Right cardiac atrium (tissue), 5 donors: ENCODE results near the gene NPAS3. TPM values are rescaled to one million over a fixed set of nuclear protein-coding genes. Genes with fewer than 3 reads are reported as not detected.

Source experiments
- ATAC-seq, 2 donors: fragments of 200-7000 bp; cut with Tn5 transposase; one replicate each; pipeline versions ENCODE4 v1.8.0 to v1.9.1; 2020; ENCODE audit warnings: moderate library complexity in 2 of 2, mild to moderate bottlenecking in 1 of 2
- DNase-seq, 3 donors: peaks; one replicate each; pipeline ENCODE4 v3.0.0-alpha.2; 2020
- H3K27ac ChIP-seq: one replicate; pipeline ENCODE4 v1.5.1; 2013; ENCODE audit warnings: mild to moderate bottlenecking, low read length, control low read depth, moderate library complexity
- H3K27me3 ChIP-seq: one replicate; pipeline ENCODE4 v1.6.1; 2013; ENCODE audit not compliant: control insufficient read depth, insufficient read depth
- H3K4me1 ChIP-seq: one replicate; pipeline ENCODE4 v1.6.1; 2013; ENCODE audit warnings: low read length; ENCODE audit not compliant: control insufficient read depth, insufficient read depth
- H3K4me3 ChIP-seq: one replicate; pipeline ENCODE4 v1.5.1; 2013; ENCODE audit warnings: low read length, control low read depth
- H3K9me3 ChIP-seq: one replicate; pipeline ENCODE4 v1.6.1; 2013; ENCODE audit warnings: low read length; ENCODE audit not compliant: control insufficient read depth
- WGBS: extraction: QIAGEN DNeasy Blood & Tissue Kit; methylation state at CpG from one replicate; pipeline ENCODE4 v1.1.7; 2013; 5-methylcytosine and 5-hydroxymethylcytosine counted together
- intact Hi-C, 4 donors: fragments of 100-400 bp; cut with DNase I; formaldehyde crosslinking; loops; one replicate each; pipeline versions ENCODE4 v1.11.0 to v1.14.0; 2022 to 2023
- polyA plus RNA-seq: library from polyadenylated mRNA; stranded (reverse); fragments of 200-250 nt; gene quantifications from one replicate; pipeline ENCODE4 v1.2.3, GENCODE V29; 2013
- total RNA-seq, 4 donors: library from RNA; stranded (reverse); fragmentation: NEBNext Ultra II Directional; extraction: Animal tissue kit (Norgen Biotek cat#: 25700); gene quantifications; one replicate each; pipeline ENCODE4 v1.2.1, GENCODE V29; 2021
- donor health status: healthy with polysubstance abuse.
- donor health status: DM: no; HTN: yes; CAD: no.
- donor health status: DM: no; HTN: no; CAD: no.
- donor health status: DM: no; HTN: yes; CAD: no; lungs with severe emphysema.
- donor health status: DM: yes; HTN: yes; CAD: no.

Gene NPAS3
- total and polyA plus RNA-seq, 5 donors, result 0.48 to 5.7 (median 4.0) TPM

GRCh38 chr14:33412450-33412849 is 473.8 kb downstream of the NPAS3 start:
- no peak for DNase-seq
- ATAC-seq, result no peak
- no peak overlapping the region for H3K4me3 ChIP-seq
- intact Hi-C loops, result no loop called here
- H3K9me3 ChIP-seq, result no peaks in the 10 kb centered on the region
- H3K4me1 ChIP-seq, result no peaks in the 10 kb centered on the region
- H3K27ac ChIP-seq, result no peak overlapping the region
- no peaks in the 10 kb centered on the region for H3K27me3 ChIP-seq

- 60% methylated on average over 5 of the region's 5 CpGs for WGBS
- Histone ChIP-seq H3K9me3 (no peaks in the 10 kb centered on the region), H3K4me3 (no peak overlapping the region), H3K27me3 (no peaks in the 10 kb centered on the region), H3K4me1 (no peaks in the 10 kb centered on the region), H3K27ac (no peak overlapping the region)
- ATAC-seq (no peak), DNase-seq (no peak)
- intact Hi-C loops, result no loop called here
These were observed 474.7 kb downstream of the NPAS3 start for GRCh38 chr14:33413381-33413780.

- ATAC-seq, result no peak
- intact Hi-C loops, result no loop called here
- DNase-seq, result no peak
These were observed 475.4 kb downstream of the NPAS3 start for GRCh38 chr14:33414041-33414440.

GRCh38 chr14:33420051-33420627 is 481.5 kb downstream of the NPAS3 start:
- no peaks in the 10 kb centered on the region for H3K9me3 ChIP-seq
- H3K27ac ChIP-seq, result no peak overlapping the region
- H3K27me3 ChIP-seq, result no peaks in the 10 kb centered on the region
- ATAC-seq, result no peak
- no peak for DNase-seq
- WGBS, result 62% methylated on average over 1 of the region's 1 CpG
- no peak overlapping the region for H3K4me3 ChIP-seq
- intact Hi-C loops, result no loop called here
- no peaks in the 10 kb centered on the region for H3K4me1 ChIP-seq

More at GRCh38 chr14:33414041-33414440, 475.4 kb downstream of the NPAS3 start:
- Histone ChIP-seq H3K4me1 (no peaks in the 10 kb centered on the region), H3K27me3 (no peaks in the 10 kb centered on the region), H3K9me3 (no peaks in the 10 kb centered on the region), H3K4me3 (no peak overlapping the region), H3K27ac (no peak overlapping the region)
- WGBS, result 78% methylated on average over 3 of the region's 3 CpGs

GRCh38 chr14:33430414-33431035 is 491.8 kb downstream of the NPAS3 start:
- no peak for DNase-seq
- WGBS, result 77% methylated on average over 7 of the region's 7 CpGs
- intact Hi-C loops, result loop anchor here in 2 of 4 donors (5.0 to 10.0 kb wide), 2 partner anchors 853 to 856 kb away; no protein-coding TSS in a partner anchor
- Histone ChIP-seq H3K9me3 (no peaks in the 10 kb centered on the region), H3K27ac (no peak overlapping the region), H3K4me1 (no peaks in the 10 kb centered on the region), H3K27me3 (no peaks in the 10 kb centered on the region), H3K4me3 (no peak overlapping the region)
- ATAC-seq, result no peak

- H3K4me3 ChIP-seq, result no peak overlapping the region
- intact Hi-C loops, result loop anchor here in 2 of 4 donors (5.0 to 10.0 kb wide), 2 partner anchors 855 to 858 kb away; no protein-coding TSS in a partner anchor
- no peaks in the 10 kb centered on the region for H3K27me3 ChIP-seq
- no peak overlapping the region for H3K27ac ChIP-seq
- no peaks in the 10 kb centered on the region for H3K9me3 ChIP-seq
- ATAC-seq (no peak), DNase-seq (peak in 1 of 3 donors; percentile 39)
- no peaks in the 10 kb centered on the region for H3K4me1 ChIP-seq
- WGBS, result 51% methylated on average over 3 of the region's 3 CpGs
These were observed 493.8 kb downstream of the NPAS3 start for GRCh38 chr14:33432407-33433023.

GRCh38 chr14:33433396-33433795 is 494.7 kb downstream of the NPAS3 start:
- intact Hi-C loops, result loop anchor here in 2 of 4 donors (5.0 to 10.0 kb wide), 2 partner anchors 856 to 859 kb away; no protein-coding TSS in a partner anchor
- Histone ChIP-seq H3K4me1 (no peaks in the 10 kb centered on the region), H3K4me3 (no peak overlapping the region), H3K9me3 (no peaks in the 10 kb centered on the region), H3K27ac (no peak overlapping the region), H3K27me3 (no peaks in the 10 kb centered on the region)
- no peak for DNase-seq
- 97% methylated on average over 1 of the region's 1 CpG for WGBS
- ATAC-seq, result no peak

GRCh38 chr14:33435911-33436689 is 497.4 kb downstream of the NPAS3 start:
- no peak overlapping the region for H3K27ac ChIP-seq
- intact Hi-C loops, result loop anchor here in 1 of 4 donors (10.0 kb wide), 1 partner anchor 861 kb away; no protein-coding TSS in a partner anchor
- H3K4me3 ChIP-seq, result no peak overlapping the region
- DNase-seq, result no peak
- H3K27me3 ChIP-seq, result no peaks in the 10 kb centered on the region
- H3K9me3 ChIP-seq, result no peaks in the 10 kb centered on the region
- WGBS, result 90% methylated on average over 8 of the region's 8 CpGs
- no peaks in the 10 kb centered on the region for H3K4me1 ChIP-seq
- no peak for ATAC-seq

- intact Hi-C loops, result no loop called here
- 95% methylated on average over 4 of the region's 4 CpGs for WGBS
- no peak overlapping the region for H3K27ac ChIP-seq
- no peak for DNase-seq
- H3K4me1 ChIP-seq, result no peaks in the 10 kb centered on the region
- no peaks in the 10 kb centered on the region for H3K9me3 ChIP-seq
- H3K4me3 ChIP-seq, result no peak overlapping the region
- ATAC-seq, result no peak
- no peaks in the 10 kb centered on the region for H3K27me3 ChIP-seq
These were observed 503.0 kb downstream of the NPAS3 start for GRCh38 chr14:33441633-33442032.

GRCh38 chr14:33444136-33444535 is 505.5 kb downstream of the NPAS3 start:
- WGBS, result 83% methylated on average over 3 of the region's 3 CpGs
- ATAC-seq, result no peak
- Histone ChIP-seq H3K4me1 (peaks cover 1% of the 10 kb centered on the region), H3K27ac (no peak overlapping the region), H3K27me3 (no peaks in the 10 kb centered on the region), H3K4me3 (no peak overlapping the region), H3K9me3 (no peaks in the 10 kb centered on the region)
- DNase-seq, result no peak
- intact Hi-C loops, result no loop called here

- no peaks in the 10 kb centered on the region for H3K27me3 ChIP-seq
- no peak for DNase-seq
- H3K4me1 ChIP-seq, result peaks cover 1% of the 10 kb centered on the region
- 79% methylated on average over 2 of the region's 2 CpGs for WGBS
- no peak overlapping the region for H3K4me3 ChIP-seq
- no peak for ATAC-seq
- H3K9me3 ChIP-seq, result no peaks in the 10 kb centered on the region
- no peak overlapping the region for H3K27ac ChIP-seq
- intact Hi-C loops, result no loop called here
These were observed 510.6 kb downstream of the NPAS3 start for GRCh38 chr14:33449268-33449667.
